HEK293 (cell line): ENCODE measurements around the gene FSTL4.

Source experiments
- CTCF ChIA-PET: fragments of 350-600 bp; formaldehyde crosslinking; extraction: SDS; loops from one replicate; lab custom pipeline; 2021; ENCODE audit warnings: antibody characterized with exemption; lab: Yijun Ruan, JAX
- POLR2A ChIA-PET: fragments of 300-600 bp; formaldehyde crosslinking; extraction: SDS; loops from one replicate; lab custom pipeline; 2020; ENCODE audit warnings: antibody characterized with exemption, inconsistent platforms; lab: Yijun Ruan, JAX
- H3K27ac ChIP-seq: fragments of 200-500 bp; sonication (Bioruptor generic); 2 replicates; pipeline ENCODE4 v1.5.1; 2014; ENCODE audit warnings: low read depth, low read length, control low read depth, inconsistent platforms; ENCODE audit errors: extremely low read depth
- H3K36me3 ChIP-seq, 2 experiments: fragments of 200-500 bp in 1 of 2; sonication (Bioruptor generic) in 1 of 2; 1 replicate in 1 of 2; 2 replicates in 1 of 2; pipeline ENCODE4 v1.5.1; 2014 to 2017; ENCODE audit warnings: inconsistent platforms in 2 of 2, low read length in 2 of 2; ENCODE audit not compliant: control insufficient read depth in 2 of 2, insufficient read depth in 1 of 2
- H3K4me1 ChIP-seq: fragments of 200-500 bp; sonication (Bioruptor generic); 2 replicates; pipeline ENCODE4 v1.5.1; 2014; ENCODE audit warnings: mild to moderate bottlenecking, low read length, inconsistent platforms; ENCODE audit not compliant: control insufficient read depth, insufficient read depth
- H3K4me3 ChIP-seq: 2 replicates; pipeline ENCODE4 v1.5.1; 2011; ENCODE audit warnings: low read depth, mild to moderate bottlenecking, control low read depth, low read length, moderate library complexity
- H3K9me3 ChIP-seq: fragments of 200-500 bp; sonication (Bioruptor generic); 2 replicates; pipeline ENCODE4 v1.5.1; 2014; ENCODE audit warnings: low read depth, low read length, inconsistent platforms; ENCODE audit not compliant: control insufficient read depth, insufficient read depth
- BCL11B ChIP-seq: fragments of 450-650 bp; formaldehyde crosslinking; IDR thresholded peaks from 2 replicates; pipeline ENCODE4 v1.5.1; 2016; ENCODE audit warnings: low read depth, missing biosample characterization, missing genetic modification characterization
- GLI2 ChIP-seq: fragments of 450-650 bp; formaldehyde crosslinking; IDR thresholded peaks from 2 replicates; pipeline ENCODE4; 2017; ENCODE audit warnings: missing biosample characterization, missing genetic modification characterization, low read depth, borderline replicate concordance
- IKZF3 ChIP-seq: fragments of 450-650 bp; IDR thresholded peaks from 2 replicates; pipeline ENCODE4 v1.5.0; 2018; ENCODE audit warnings: missing biosample characterization, mild to moderate bottlenecking, missing genetic modification characterization, moderate library complexity
- KLF9 ChIP-seq: fragments of 450-650 bp; formaldehyde crosslinking; IDR thresholded peaks from 2 replicates; pipeline ENCODE4 v1.5.1; 2016; ENCODE audit warnings: missing biosample characterization, missing genetic modification characterization, low read depth
- REPIN1 ChIP-seq: fragments of 450-650 bp; formaldehyde crosslinking; IDR thresholded peaks from 2 replicates; pipeline ENCODE4 v1.5.1; 2017; ENCODE audit warnings: missing biosample characterization, missing genetic modification characterization, low read depth
- SP7 ChIP-seq: fragments of 450-650 bp; formaldehyde crosslinking; IDR thresholded peaks from 2 replicates; pipeline ENCODE4 v1.5.1; 2016; ENCODE audit warnings: missing biosample characterization, missing genetic modification characterization
- ZBTB17 ChIP-seq: fragments of 450-650 bp; formaldehyde crosslinking; IDR thresholded peaks from 2 replicates; pipeline ENCODE4 v1.5.1; 2016; ENCODE audit warnings: missing biosample characterization, missing genetic modification characterization
- ZBTB20 ChIP-seq: fragments of 450-650 bp; formaldehyde crosslinking; IDR thresholded peaks from 2 replicates; pipeline ENCODE4 v1.5.1; 2016; ENCODE audit warnings: missing biosample characterization, missing genetic modification characterization
- ZBTB6 ChIP-seq: fragments of 450-650 bp; formaldehyde crosslinking; IDR thresholded peaks from 2 replicates; pipeline ENCODE4 v1.5.1; 2017; ENCODE audit warnings: missing biosample characterization, missing genetic modification characterization
- ZEB2 ChIP-seq: fragments of 450-650 bp; formaldehyde crosslinking; IDR thresholded peaks from 2 replicates; pipeline ENCODE4 v1.5.1; 2016; ENCODE audit warnings: missing biosample characterization, missing genetic modification characterization
- ZFP37 ChIP-seq: fragments of 450-650 bp; formaldehyde crosslinking; IDR thresholded peaks from 2 replicates; pipeline ENCODE4 v1.5.1; 2016; ENCODE audit warnings: missing biosample characterization, missing genetic modification characterization
- ZNF140 ChIP-seq: fragments of 450-650 bp; formaldehyde crosslinking; IDR thresholded peaks from 2 replicates; pipeline ENCODE4 v1.5.1; 2016; ENCODE audit warnings: missing biosample characterization, missing genetic modification characterization
- ZNF175 ChIP-seq: fragments of 450-650 bp; formaldehyde crosslinking; IDR thresholded peaks from 2 replicates; pipeline ENCODE4 v1.5.1; 2016; ENCODE audit warnings: missing biosample characterization, missing genetic modification characterization
- ZNF18 ChIP-seq: fragments of 450-650 bp; formaldehyde crosslinking; IDR thresholded peaks from 2 replicates; pipeline ENCODE4 v1.5.1; 2016; ENCODE audit warnings: missing biosample characterization, missing genetic modification characterization
- ZNF214 ChIP-seq: fragments of 450-650 bp; formaldehyde crosslinking; IDR thresholded peaks from 2 replicates; pipeline ENCODE4 v1.5.1; 2017; ENCODE audit warnings: missing biosample characterization, mild to moderate bottlenecking, missing genetic modification characterization, borderline replicate concordance
- ZNF221 ChIP-seq: fragments of 450-650 bp; formaldehyde crosslinking; IDR thresholded peaks from 2 replicates; pipeline ENCODE4 v1.5.1; 2017; ENCODE audit warnings: missing biosample characterization, missing genetic modification characterization, borderline replicate concordance
- ZNF248 ChIP-seq: fragments of 450-650 bp; formaldehyde crosslinking; IDR thresholded peaks from 2 replicates; pipeline ENCODE4 v1.5.1; 2017; ENCODE audit warnings: missing biosample characterization, missing genetic modification characterization
- ZNF350 ChIP-seq: fragments of 450-650 bp; formaldehyde crosslinking; IDR thresholded peaks from 2 replicates; pipeline ENCODE4 v1.5.0; 2017; ENCODE audit warnings: missing biosample characterization, mild to moderate bottlenecking, missing genetic modification characterization
- ZNF404 ChIP-seq: fragments of 450-650 bp; formaldehyde crosslinking; IDR thresholded peaks from 2 replicates; pipeline ENCODE4 v1.5.1; 2017; ENCODE audit warnings: missing biosample characterization, missing genetic modification characterization
- ZNF510 ChIP-seq: fragments of 450-650 bp; formaldehyde crosslinking; IDR thresholded peaks from 2 replicates; pipeline ENCODE4 v1.5.1; 2018; ENCODE audit warnings: mild to moderate bottlenecking, missing genetic modification characterization, missing biosample characterization; ENCODE audit not compliant: insufficient replicate concordance
- ZNF514 ChIP-seq: fragments of 450-650 bp; formaldehyde crosslinking; IDR thresholded peaks from 2 replicates; pipeline ENCODE4 v1.5.1; 2016; ENCODE audit warnings: missing biosample characterization, missing genetic modification characterization
- ZNF529 ChIP-seq: fragments of 450-650 bp; formaldehyde crosslinking; IDR thresholded peaks from 2 replicates; pipeline ENCODE4 v1.5.1; 2017; ENCODE audit warnings: missing genetic modification characterization, missing biosample characterization; ENCODE audit not compliant: insufficient replicate concordance
- ZNF530 ChIP-seq: fragments of 450-650 bp; formaldehyde crosslinking; IDR thresholded peaks from 2 replicates; pipeline ENCODE4 v1.5.1; 2016; ENCODE audit warnings: low read depth, missing biosample characterization, missing genetic modification characterization
- ZNF544 ChIP-seq: fragments of 450-650 bp; formaldehyde crosslinking; IDR thresholded peaks from 2 replicates; pipeline ENCODE4 v1.5.0; 2017; ENCODE audit warnings: missing biosample characterization, missing genetic modification characterization
- ZNF555 ChIP-seq: fragments of 450-650 bp; formaldehyde crosslinking; conservative IDR thresholded peaks from 2 replicates; pipeline ENCODE4 v1.5.1; 2017; ENCODE audit warnings: missing biosample characterization, mild to moderate bottlenecking, missing genetic modification characterization, inconsistent platforms
- ZNF664 ChIP-seq: fragments of 450-650 bp; formaldehyde crosslinking; IDR thresholded peaks from 2 replicates; pipeline ENCODE4 v1.5.1; 2016; ENCODE audit warnings: missing biosample characterization, missing genetic modification characterization
- ZNF677 ChIP-seq: fragments of 450-650 bp; IDR thresholded peaks from 2 replicates; pipeline ENCODE4 v1.5.0; 2018; ENCODE audit warnings: missing biosample characterization, mild to moderate bottlenecking, missing genetic modification characterization, moderate library complexity
- ZNF747 ChIP-seq: fragments of 450-650 bp; formaldehyde crosslinking; IDR thresholded peaks from 2 replicates; pipeline ENCODE4 v1.5.1; 2016; ENCODE audit warnings: missing biosample characterization, missing genetic modification characterization
- ZSCAN16 ChIP-seq: fragments of 450-650 bp; formaldehyde crosslinking; IDR thresholded peaks from 2 replicates; pipeline ENCODE4 v1.5.1; 2016; ENCODE audit warnings: missing biosample characterization, missing genetic modification characterization
- ZSCAN23 ChIP-seq: fragments of 450-650 bp; formaldehyde crosslinking; IDR thresholded peaks from 2 replicates; pipeline ENCODE4 v1.5.1; 2016; ENCODE audit warnings: missing biosample characterization, missing genetic modification characterization
- TF ChIP-seq, protein P1 (sequence below): fragments of 450-650 bp; formaldehyde crosslinking; IDR thresholded peaks from 2 replicates; pipeline ENCODE4 v1.5.1; 2016; ENCODE audit warnings: missing biosample characterization, missing genetic modification characterization

Gene FSTL4

DNA sequence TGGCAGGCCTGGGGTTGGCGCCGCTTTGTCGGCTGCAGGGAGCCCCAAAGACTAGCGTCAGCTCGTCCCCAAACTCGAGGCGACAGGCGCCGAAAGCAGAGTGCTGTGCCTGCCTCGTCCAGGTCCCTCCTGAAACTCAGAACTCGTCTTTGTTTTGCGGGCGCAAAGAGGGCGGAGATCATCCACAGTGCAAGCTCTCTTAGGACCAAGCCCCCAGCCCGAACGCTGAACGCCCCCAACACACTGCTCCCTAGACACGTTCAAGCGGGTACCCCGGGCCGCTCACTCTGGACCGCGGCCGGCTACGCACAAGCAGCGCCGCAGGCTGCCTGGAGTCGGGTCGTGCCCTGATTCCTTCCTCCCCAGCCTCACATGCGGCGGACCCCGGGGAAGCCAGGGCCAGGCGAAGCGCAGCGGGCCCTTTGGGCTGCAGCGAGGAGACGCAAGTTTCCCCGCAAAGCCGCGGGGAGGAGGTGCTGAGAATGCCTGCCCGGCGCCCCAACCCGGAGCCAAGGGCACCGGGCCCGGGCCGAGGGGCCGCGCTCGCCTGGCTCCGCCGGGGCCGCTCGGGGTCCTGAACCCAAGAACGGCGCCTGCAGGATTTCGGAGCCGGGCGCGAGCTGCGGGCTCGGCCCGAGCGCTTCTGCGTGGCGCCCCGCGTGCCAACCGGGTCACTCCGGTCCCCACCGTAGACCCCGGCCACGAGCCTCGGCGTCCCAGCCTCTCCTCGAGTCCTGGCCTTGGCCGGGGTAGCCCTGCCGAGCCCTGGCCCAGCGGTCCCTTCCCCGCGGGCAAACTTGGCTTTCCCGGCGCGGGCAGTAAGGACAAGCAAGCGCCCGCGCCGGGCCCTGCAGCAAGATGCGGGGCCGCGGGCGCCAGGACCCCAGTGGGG is 738 bp downstream of the FSTL4 start (continued):
- no peak for TF ChIP-seq ZNF529
- no peak for TF ChIP-seq IKZF3 (tag by site-specific recombination)
- TF ChIP-seq REPIN1 (tag by site-specific recombination), result no peak
- peak; percentile 75; the same call in 1 of the 2 replicates for TF ChIP-seq ZBTB20 (tag by site-specific recombination)
- peak; percentile 33; the same call in 1 of the 2 replicates for TF ChIP-seq KLF9 (tag by site-specific recombination)
- 0 out of 2 replicates have a peak, but pooled peaks have one; percentile 13 for TF ChIP-seq BCL11B
- TF ChIP-seq ZNF544 (tag by site-specific recombination), result no peak
- TF ChIP-seq ZBTB17 (tag by site-specific recombination), result peak; percentile 67
- TF ChIP-seq ZNF350, result no peak
- TF ChIP-seq ZNF175, result no peak
- TF ChIP-seq ZNF530 (tag by site-specific recombination), result no peak
- TF ChIP-seq SP7 (tag by site-specific recombination), result no peak
- no peak for TF ChIP-seq ZNF248 (tag by site-specific recombination)
- no peak for TF ChIP-seq ZNF214 (tag by site-specific recombination)
- no peak for TF ChIP-seq ZNF221 (tag by site-specific recombination)
- TF ChIP-seq ZFP37 (tag by site-specific recombination), result 0 out of 2 replicates have a peak, but pooled peaks have one; percentile 13
- TF ChIP-seq ZNF555 (tag by site-specific recombination), result no peak
- 0 out of 2 replicates have a peak, but pooled peaks have one; percentile 14 for TF ChIP-seq ZEB2 (tag by site-specific recombination)
- TF ChIP-seq GLI2 (tag by site-specific recombination), result no peak
- TF ChIP-seq ZNF510 (tag by site-specific recombination), result no peak
- TF ChIP-seq ZNF140 (tag by site-specific recombination), result no peak
- TF ChIP-seq, all 188 proteins: peak for 22

DNA sequence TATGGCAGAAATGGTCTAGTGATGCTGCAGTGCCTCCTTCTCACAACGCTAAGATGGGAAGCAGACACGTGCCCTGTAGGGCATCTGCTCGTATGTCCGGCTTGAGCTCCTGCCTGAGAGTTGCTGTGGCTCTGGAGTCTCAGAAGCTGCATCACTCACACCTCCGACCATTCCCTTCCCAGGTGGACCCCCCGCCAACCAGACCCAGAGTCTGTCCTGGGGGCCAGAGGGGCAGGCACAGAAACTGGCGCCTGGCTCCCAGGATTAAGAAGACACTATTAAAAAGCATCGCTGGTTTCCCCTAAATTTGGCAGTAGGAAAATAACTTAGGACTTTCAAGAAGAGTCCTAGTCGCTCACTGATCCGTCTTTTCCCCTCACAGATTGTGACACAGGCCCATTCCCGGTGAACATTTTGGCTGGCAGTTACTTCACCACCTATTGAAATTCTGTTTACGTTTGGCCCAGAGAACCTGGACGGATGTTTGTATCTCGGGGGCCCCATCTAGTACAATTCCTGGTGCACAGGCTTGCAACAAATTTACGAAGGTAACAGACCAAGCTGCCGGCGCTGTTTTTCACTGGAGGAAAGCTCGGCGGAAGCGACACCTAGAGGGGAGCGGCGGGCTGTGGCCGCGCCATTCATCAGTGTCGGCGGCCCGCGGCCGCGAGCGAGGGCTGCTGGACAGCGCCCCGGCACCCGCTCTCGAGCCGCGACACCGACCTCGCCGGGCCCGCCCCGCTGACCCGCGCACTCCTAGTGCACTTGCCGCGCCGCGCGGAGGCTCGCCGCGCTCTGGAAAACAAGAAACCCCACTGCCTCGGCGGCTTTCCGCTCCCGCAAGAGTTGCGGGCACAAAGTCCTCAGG is 1.6 kb downstream of the FSTL4 start:
- H3K9me3 ChIP-seq, result no peaks in the 10 kb centered on the region
- peaks cover 12% of the 10 kb centered on the region for H3K4me1 ChIP-seq
- peak overlapping the region; percentile 35 for H3K4me3 ChIP-seq
- CTCF ChIA-PET, result interaction anchor here (0.6 to 2.8 kb wide), 12 partner anchors 8 to 321 kb away, joined by 3 to 11 read pairs (median 4); no protein-coding TSS in a partner anchor
- POLR2A ChIA-PET, result no interaction called here
- H3K36me3 ChIP-seq, result no peaks in the 10 kb centered on the region
- no peak overlapping the region; the same call in 1 of the 2 replicates for H3K27ac ChIP-seq
- TF ChIP-seq ZSCAN16 (tag by site-specific recombination) (no peak), ZBTB6 (tag by site-specific recombination) (no peak), REPIN1 (tag by site-specific recombination) (no peak), ZNF18 (no peak), ZNF404 (no peak), ZNF514 (tag by site-specific recombination) (no peak), ZNF677 (no peak), ZEB2 (tag by site-specific recombination) (no peak), ZNF664 (no peak), ZNF747 (no peak), ZSCAN23 (tag by site-specific recombination) (no peak)
- TF ChIP-seq, protein P1, sequence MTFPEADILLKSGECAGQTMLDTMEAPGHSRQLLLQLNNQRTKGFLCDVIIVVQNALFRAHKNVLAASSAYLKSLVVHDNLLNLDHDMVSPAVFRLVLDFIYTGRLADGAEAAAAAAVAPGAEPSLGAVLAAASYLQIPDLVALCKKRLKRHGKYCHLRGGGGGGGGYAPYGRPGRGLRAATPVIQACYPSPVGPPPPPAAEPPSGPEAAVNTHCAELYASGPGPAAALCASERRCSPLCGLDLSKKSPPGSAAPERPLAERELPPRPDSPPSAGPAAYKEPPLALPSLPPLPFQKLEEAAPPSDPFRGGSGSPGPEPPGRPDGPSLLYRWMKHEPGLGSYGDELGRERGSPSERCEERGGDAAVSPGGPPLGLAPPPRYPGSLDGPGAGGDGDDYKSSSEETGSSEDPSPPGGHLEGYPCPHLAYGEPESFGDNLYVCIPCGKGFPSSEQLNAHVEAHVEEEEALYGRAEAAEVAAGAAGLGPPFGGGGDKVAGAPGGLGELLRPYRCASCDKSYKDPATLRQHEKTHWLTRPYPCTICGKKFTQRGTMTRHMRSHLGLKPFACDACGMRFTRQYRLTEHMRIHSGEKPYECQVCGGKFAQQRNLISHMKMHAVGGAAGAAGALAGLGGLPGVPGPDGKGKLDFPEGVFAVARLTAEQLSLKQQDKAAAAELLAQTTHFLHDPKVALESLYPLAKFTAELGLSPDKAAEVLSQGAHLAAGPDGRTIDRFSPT, result no peak
